Common myeloid progenitor, CD34-positive (primary cell): Measurements from ENCODE around the gene LCNL1.

Source experiments
- CTCF ChIA-PET: fragments of 350-600 bp; sonication (Branson Sonifier 250); formaldehyde crosslinking; loops from one replicate; lab custom pipeline; 2021; ENCODE audit warnings: antibody characterized with exemption; lab: Charles Lee
- POLR2A ChIA-PET: fragments of 350-600 bp; sonication (Branson Sonifier 250); formaldehyde crosslinking; loops from one replicate; lab custom pipeline; 2021; ENCODE audit warnings: antibody characterized with exemption; lab: Charles Lee
- DNase-seq, 3 donors: peaks; one replicate each; pipeline versions ENCODE4 v3.0.0 to v3.0.0-alpha.2; 2013
- H3K27ac ChIP-seq, 2 experiments: 1 replicate in 1 of 2; 2 replicates in 1 of 2; pipeline ENCODE4 v1.7.0; 2013; ENCODE audit warnings: inconsistent platforms in 2 of 2, low read length in 2 of 2, mild to moderate bottlenecking in 2 of 2, low read depth in 1 of 2, moderate library complexity in 1 of 2; ENCODE audit not compliant: severe bottlenecking in 2 of 2, insufficient read depth in 1 of 2, poor library complexity in 1 of 2
- H3K27me3 ChIP-seq, 5 experiments: replicated peaks in 2 of 5; 1 replicate in 3 of 5; 2 replicates in 2 of 5; pipeline versions ENCODE4 v1.6.1 to v1.7.0; 2013; ENCODE audit warnings: low read length in 4 of 5, mild to moderate bottlenecking in 2 of 5, moderate library complexity in 2 of 5, inconsistent platforms in 1 of 5; ENCODE audit not compliant: insufficient read depth in 5 of 5, control insufficient read depth in 4 of 5
- H3K36me3 ChIP-seq, 4 experiments: 1 replicate in 2 of 4; 2 replicates in 2 of 4; pipeline versions ENCODE4 v1.6.1 to v1.7.0; 2013; ENCODE audit warnings: low read length in 3 of 4, control low read depth in 1 of 4, mild to moderate bottlenecking in 1 of 4; ENCODE audit not compliant: control insufficient read depth in 4 of 4, insufficient read depth in 4 of 4
- H3K4me1 ChIP-seq, 4 experiments: 1 replicate in 3 of 4; 2 replicates in 1 of 4; pipeline versions ENCODE4 v1.6.1 to v1.7.1; 2013; ENCODE audit warnings: low read length in 3 of 4, mild to moderate bottlenecking in 3 of 4, control low read depth in 1 of 4, inconsistent platforms in 1 of 4, moderate library complexity in 1 of 4; ENCODE audit not compliant: control insufficient read depth in 4 of 4, insufficient read depth in 4 of 4; ENCODE audit errors: control extremely low read depth in 1 of 4
- H3K4me3 ChIP-seq, 7 experiments: 1 replicate in 4 of 7; 2 replicates in 3 of 7; pipeline versions ENCODE4 v1.5.1 to v1.7.0; 2013; ENCODE audit warnings: mild to moderate bottlenecking in 7 of 7, low read length in 6 of 7, moderate library complexity in 6 of 7, inconsistent platforms in 2 of 7, low read depth in 2 of 7, control low read depth in 1 of 7; ENCODE audit not compliant: insufficient read depth in 4 of 7, control insufficient read depth in 1 of 7; ENCODE audit errors: extremely low read depth in 1 of 7
- H3K9me3 ChIP-seq, 5 experiments: 1 replicate in 4 of 5; 2 replicates in 1 of 5; pipeline versions ENCODE4 v1.6.1 to v1.7.1; 2013; ENCODE audit warnings: low read length in 4 of 5, mild to moderate bottlenecking in 2 of 5, inconsistent platforms in 1 of 5, low read depth in 1 of 5, moderate library complexity in 1 of 5; ENCODE audit not compliant: control insufficient read depth in 4 of 5, insufficient read depth in 2 of 5; ENCODE audit errors: control extremely low read depth in 1 of 5
- WGBS: methylation state at CpG from one replicate; pipeline ENCODE4 v1.1.5; 2013; ENCODE audit not compliant: insufficient coverage; 5-methylcytosine and 5-hydroxymethylcytosine counted together

The LCNL1 gene

DNA sequence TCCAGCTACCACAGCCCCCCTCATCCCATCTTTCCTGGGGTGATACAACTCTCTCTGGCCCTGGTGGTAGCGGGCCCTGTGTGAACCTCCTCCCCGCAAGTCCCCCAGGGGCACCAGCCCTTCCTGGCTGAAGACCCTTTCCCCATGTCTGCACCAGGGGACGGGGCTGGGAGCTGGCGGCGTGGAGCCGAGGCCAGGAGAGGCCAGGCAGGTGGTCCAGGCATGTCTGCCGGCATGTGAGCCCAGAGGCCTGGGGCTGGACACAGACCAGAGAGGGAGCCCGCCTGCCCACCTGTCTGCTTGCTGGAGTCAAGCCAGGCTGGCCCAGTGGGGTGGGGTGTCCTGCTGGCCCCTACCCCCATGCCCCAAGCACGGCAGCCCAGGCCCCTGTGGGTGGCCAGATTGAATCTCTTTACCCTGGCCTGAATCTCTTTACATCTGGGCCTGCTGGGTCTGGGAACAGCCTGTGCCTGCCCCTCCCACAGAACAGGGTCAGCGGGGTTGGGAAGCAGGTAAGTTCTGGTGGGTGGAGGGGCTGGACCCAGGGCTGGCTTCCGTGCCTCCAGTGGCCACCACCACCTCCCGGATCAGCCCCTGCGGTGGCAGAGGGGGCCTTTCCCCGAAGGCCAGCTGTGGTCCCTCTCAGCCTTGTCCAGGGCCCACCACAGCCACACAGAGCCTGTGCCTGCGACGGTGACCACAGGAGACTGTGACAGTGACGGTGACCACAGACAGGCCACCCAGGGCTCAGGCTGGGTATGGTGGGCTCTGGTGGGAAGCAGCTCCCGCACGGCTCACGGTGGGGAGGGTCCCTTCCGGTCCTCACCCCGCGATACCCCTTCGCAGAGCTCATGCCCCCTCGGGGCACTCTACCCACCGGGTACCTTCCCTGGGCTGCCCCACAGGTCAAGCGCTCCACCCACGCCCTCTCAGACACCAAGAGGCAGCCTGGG lies 23.6 kb upstream of the LCNL1 start:
- ChIA-PET POLR2A (interaction anchor here (0.7 kb wide), 1 partner anchor 12 kb away, joined by 3 read pairs; no protein-coding TSS in a partner anchor), CTCF (interaction anchor here (1.3 kb wide), 1 partner anchor 76 kb away, joined by 4 read pairs; no protein-coding TSS in a partner anchor)
- no peaks in the 10 kb centered on the region for H3K9me3 ChIP-seq
- no peak overlapping the region for H3K4me3 ChIP-seq
- 95% methylated on average over 24 of the region's 28 CpGs for WGBS
- H3K36me3 ChIP-seq, result no peaks in the 10 kb centered on the region
- H3K4me1 ChIP-seq, result no peaks in the 10 kb centered on the region
- H3K27me3 ChIP-seq, result no peaks in the 10 kb centered on the region
- H3K27ac ChIP-seq, result no peak overlapping the region
- no peak for DNase-seq

- Histone ChIP-seq H3K4me3 (no peak overlapping the region), H3K9me3 (no peaks in the 10 kb centered on the region), H3K4me1 (no peaks in the 10 kb centered on the region), H3K27ac (no peak overlapping the region), H3K27me3 (no peaks in the 10 kb centered on the region), H3K36me3 (no peaks in the 10 kb centered on the region)
- no peak for DNase-seq
- 94% methylated on average over 10 of the region's 19 CpGs for WGBS
- CTCF ChIA-PET, result interaction anchor here (1.1 kb wide), 1 partner anchor 15 kb away, joined by 3 read pairs; no protein-coding TSS in a partner anchor
- POLR2A ChIA-PET, result no interaction called here
Observed at GRCh38 chr9:136960212-136960937, 22.4 kb upstream of the LCNL1 start.

GRCh38 chr9:136960938-136961275 lies 21.9 kb upstream of the LCNL1 start:
- CTCF ChIA-PET, result interaction anchor here (1.1 kb wide), 1 partner anchor 15 kb away, joined by 3 read pairs; no protein-coding TSS in a partner anchor
- H3K27me3 ChIP-seq, result no peaks in the 10 kb centered on the region

GRCh38 chr9:136961279-136962065 lies 21.3 kb upstream of the LCNL1 start:
- ChIA-PET POLR2A (no interaction called here), CTCF (interaction anchor here (1.7 kb wide), 1 partner anchor 13 kb away, joined by 3 read pairs; no protein-coding TSS in a partner anchor)
- no peaks in the 10 kb centered on the region for H3K36me3 ChIP-seq
- no peak overlapping the region for H3K27ac ChIP-seq
- H3K4me3 ChIP-seq, result no peak overlapping the region
- DNase-seq, result no peak
- 94% methylated on average over 18 of the region's 23 CpGs for WGBS
- no peaks in the 10 kb centered on the region for H3K9me3 ChIP-seq
- peaks cover 0 to 2% (median 0%) of the 10 kb centered on the region in 5 experiments for H3K27me3 ChIP-seq
- H3K4me1 ChIP-seq, result peaks cover 0 to 6% (median 5%) of the 10 kb centered on the region in 4 experiments

More at GRCh38 chr9:136960938-136961275, 21.9 kb upstream of the LCNL1 start:
- WGBS, result 95% methylated on average over 14 of the region's 15 CpGs
- DNase-seq, result no peak
- Histone ChIP-seq H3K4me1 (peaks cover 0 to 2% (median under 1%) of the 10 kb centered on the region in 4 experiments), H3K4me3 (no peak overlapping the region), H3K27ac (no peak overlapping the region), H3K36me3 (no peaks in the 10 kb centered on the region), H3K9me3 (no peaks in the 10 kb centered on the region)
- POLR2A ChIA-PET, result no interaction called here

- peaks cover 0 to 6% (median 5%) of the 10 kb centered on the region in 4 experiments for H3K4me1 ChIP-seq
- WGBS, result 97% methylated on average over 9 of the region's 9 CpGs
Observed at GRCh38 chr9:136962163-136962562, 20.6 kb upstream of the LCNL1 start.

DNA sequence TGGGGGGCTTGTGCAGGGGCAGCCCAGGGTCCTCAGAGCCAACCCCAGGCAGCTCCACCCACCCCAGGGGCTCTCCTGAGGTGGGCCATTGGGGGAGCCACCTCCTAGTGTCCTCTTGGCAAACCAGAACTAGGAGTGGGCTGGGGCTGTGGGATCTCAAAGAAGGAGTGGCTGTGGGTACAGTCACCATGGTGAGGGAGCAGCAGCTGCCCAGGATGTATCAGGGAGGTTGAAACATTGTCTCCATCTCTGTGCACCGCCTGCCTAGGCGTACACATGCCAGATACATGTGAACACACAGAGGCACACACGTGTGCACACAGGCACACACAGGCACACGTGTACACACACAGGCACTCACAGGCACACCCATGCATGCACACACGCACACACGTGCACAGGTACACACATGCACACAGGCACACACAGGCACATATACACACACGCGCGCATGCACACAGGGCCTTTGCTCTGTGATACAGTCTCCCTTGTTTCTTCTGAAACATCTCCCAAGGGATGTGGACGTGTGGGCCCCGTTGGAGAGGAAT lies 20.0 kb upstream of the LCNL1 start:
- Histone ChIP-seq H3K9me3 (no peaks in the 10 kb centered on the region), H3K27me3 (peaks cover 0 to 2% (median 0%) of the 10 kb centered on the region in 5 experiments), H3K4me3 (no peak overlapping the region), H3K36me3 (no peaks in the 10 kb centered on the region), H3K4me1 (peaks cover 0 to 6% (median 5%) of the 10 kb centered on the region in 4 experiments), H3K27ac (no peak overlapping the region)
- WGBS, result 97% methylated on average over 11 of the region's 11 CpGs
- DNase-seq, result no peak
- ChIA-PET POLR2A (no interaction called here), CTCF (interaction anchor here (1.7 kb wide), 1 partner anchor 12 kb away, joined by 3 read pairs; no protein-coding TSS in a partner anchor)

More at GRCh38 chr9:136962163-136962562, 20.6 kb upstream of the LCNL1 start:
- H3K9me3 ChIP-seq, result no peaks in the 10 kb centered on the region
- no peaks in the 10 kb centered on the region for H3K36me3 ChIP-seq
- ChIA-PET POLR2A (no interaction called here), CTCF (interaction anchor here (1.7 kb wide), 1 partner anchor 13 kb away, joined by 3 read pairs; no protein-coding TSS in a partner anchor)
- DNase-seq, result no peak
- peaks cover 0 to 2% (median 0%) of the 10 kb centered on the region in 5 experiments for H3K27me3 ChIP-seq
- no peak overlapping the region for H3K4me3 ChIP-seq
- H3K27ac ChIP-seq, result no peak overlapping the region
